NOMO-1 treated with dmso at 0.1 percent for 144 hours (cell line): Measurements from ENCODE around the gene TMEM88.
"Not testable (repeated sequence)": the region's sequence is repeated elsewhere in the genome, so short reads cannot be mapped to it uniquely, and the experiment has no call there.

Experiments used
- DNase-seq: peaks from one replicate; lab custom pipeline; 2025; ENCODE audit not compliant: unreplicated experiment; lab: John Stamatoyannopoulos, UW

The TMEM88 gene

DNA sequence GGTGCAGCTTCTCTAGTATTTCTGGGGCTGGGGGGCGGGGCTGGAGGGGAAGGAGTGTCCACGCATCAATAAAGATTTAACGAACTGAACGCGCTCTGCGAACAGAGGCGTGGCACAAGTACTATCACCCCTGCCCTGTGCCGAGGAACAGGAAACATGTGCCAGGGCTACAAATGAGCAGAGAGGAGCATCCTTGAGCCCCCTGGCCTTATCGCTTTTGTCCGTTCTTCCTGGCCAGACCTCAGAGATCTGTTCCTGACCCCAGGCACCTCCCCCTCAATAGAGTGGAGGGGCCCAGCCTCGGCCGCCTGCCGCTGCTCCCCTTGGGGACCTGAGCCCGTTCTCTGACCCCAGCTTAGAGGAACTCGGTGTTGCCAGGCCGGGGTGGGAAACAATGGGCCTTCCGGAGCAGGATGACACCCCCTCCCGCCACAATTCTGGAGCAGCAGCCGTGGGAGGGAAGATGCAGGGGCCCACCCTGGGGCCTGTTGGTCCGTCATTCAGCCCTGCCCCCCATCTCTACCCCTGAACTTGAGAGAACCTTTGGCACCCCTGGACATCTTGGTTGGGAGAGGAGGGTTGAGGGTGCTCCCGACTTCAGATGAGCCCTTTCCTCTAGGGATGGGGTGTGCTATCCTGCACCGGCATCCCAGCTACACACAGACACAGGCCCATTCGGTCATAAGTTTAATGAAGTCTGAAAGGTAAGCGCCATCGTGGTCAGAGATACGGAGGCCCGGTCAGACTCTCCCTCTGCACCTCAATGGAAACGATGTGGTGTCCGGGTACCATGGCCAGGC lies 1.3 kb downstream of the TMEM88 start:
- peak; percentile 57 for DNase-seq

DNA sequence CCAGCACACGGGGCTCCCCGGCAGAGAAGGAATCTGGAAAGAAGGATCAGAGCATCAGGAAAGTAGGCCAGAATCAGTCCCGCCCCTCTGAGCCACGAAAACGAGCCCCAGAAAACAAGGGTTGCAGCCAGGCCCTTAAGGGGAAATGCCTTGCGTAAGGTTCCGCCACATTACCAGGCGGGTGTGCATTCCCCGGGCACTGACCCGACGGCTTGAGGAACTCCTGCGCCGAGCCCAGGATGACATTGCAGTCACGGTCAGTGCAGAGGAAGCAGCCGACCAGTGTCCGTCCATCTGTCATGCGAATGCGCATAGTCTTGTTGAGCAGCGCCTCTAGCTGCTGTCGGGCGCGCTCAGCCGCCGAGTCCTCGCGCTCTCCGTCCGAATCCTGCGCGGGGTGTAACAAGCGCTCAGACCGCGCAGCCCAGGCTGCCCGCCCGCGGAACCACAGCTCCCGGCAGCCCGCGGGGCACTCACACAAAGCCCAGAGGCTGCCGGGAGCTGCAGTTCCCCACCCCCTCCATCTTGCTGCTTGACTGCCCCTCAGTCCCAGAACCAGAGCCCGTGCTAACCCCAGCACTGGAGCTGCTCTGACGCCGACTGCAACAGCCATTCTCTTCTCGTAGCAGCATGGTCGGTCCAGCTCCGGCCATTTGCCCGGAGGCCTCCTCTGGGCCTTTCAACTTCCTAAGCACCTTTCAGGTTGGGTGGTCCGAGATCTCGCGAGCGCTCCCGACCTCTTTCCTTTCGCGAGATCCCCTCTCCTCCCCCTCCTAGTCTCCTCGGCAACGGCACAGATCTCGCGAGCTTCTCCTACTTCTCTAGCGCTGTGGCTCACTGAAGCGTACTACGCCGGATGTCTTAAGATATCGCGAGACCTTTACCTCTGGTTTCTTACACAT lies 2.2 kb downstream of the TMEM88 start, which contains the start of gene NAA38:
Gene NAA38 (minus strand): TSS at position 749 of the 902 bp plus-strand sequence. CDS start 96 bp downstream, at position 653.
- peak; percentile 97 for DNase-seq

DNA sequence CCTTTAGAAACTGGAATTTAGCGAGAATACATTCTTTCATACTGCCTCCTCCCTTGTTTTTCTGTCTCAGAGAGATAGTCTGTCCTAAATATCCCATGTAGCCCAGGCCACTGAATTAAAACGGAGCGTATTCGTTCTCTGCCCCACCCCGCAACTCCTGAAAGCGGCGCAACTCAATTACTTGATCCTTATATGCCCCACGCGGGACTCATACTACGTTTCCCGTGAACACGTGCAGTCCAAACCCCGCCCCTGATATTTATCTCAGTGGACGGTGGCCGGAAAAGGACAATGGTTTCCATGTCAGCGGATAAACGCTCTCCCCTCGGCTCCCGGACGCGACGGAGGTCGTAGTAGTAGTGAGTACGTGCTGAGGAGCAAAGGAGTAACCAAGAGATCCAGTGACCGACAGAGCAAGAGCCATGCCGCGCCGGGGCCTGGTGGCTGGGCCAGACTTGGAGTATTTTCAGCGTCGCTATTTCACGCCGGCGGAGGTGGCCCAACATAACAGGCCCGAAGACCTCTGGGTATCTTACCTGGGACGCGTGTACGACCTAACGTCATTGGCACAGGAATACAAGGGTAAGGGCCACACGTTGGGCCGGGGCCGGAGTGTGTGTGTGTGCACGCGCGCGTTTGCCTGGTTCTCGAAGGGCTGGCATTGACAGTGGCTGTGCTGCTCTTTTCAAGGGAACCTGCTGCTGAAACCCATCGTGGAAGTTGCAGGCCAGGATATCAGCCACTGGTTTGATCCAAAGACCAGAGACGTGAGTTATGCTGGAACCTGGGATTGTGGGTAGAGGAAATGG lies 3.1 kb downstream of the TMEM88 start, which contains the start of gene CYB5D1:
Gene CYB5D1 (plus strand): TSS at position 291 of the 809 bp plus-strand sequence. CDS start 132 bp downstream, at position 423.
- DNase-seq = peak; percentile 86

DNA sequence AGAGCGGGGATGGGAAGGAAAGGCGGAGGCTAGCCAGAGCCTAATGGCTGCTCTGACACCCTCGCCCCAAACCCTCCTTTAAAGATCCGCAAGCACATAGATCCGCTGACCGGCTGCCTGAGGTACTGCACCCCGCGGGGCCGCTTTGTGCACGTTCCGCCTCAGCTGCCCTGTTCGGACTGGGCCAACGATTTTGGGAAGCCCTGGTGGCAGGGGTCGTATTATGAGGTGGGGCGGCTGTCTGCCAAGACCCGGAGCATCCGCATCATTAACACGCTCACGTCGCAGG lies 3.6 kb downstream of the TMEM88 start:
- DNase-seq = no peak

DNA sequence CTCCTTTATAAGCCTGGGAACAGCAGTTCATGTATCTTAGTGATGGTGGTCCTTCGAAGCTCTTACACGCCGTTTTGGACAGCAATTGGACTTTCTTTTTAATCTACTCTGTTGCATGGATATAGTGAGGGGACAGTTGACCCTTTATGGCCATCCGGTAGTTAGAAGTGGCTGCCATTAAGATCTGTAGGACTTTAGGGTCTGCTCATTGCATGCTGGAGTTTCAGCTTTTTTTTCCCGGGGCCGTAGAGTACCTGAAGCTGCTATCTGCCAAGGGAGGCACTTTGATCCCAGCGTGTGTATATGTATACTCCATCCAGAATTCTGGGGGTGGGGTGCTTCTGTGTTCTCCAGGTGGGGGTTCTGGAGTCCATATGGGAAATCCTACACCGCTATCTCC lies 4.2 kb downstream of the TMEM88 start:
- no peak for DNase-seq

DNA sequence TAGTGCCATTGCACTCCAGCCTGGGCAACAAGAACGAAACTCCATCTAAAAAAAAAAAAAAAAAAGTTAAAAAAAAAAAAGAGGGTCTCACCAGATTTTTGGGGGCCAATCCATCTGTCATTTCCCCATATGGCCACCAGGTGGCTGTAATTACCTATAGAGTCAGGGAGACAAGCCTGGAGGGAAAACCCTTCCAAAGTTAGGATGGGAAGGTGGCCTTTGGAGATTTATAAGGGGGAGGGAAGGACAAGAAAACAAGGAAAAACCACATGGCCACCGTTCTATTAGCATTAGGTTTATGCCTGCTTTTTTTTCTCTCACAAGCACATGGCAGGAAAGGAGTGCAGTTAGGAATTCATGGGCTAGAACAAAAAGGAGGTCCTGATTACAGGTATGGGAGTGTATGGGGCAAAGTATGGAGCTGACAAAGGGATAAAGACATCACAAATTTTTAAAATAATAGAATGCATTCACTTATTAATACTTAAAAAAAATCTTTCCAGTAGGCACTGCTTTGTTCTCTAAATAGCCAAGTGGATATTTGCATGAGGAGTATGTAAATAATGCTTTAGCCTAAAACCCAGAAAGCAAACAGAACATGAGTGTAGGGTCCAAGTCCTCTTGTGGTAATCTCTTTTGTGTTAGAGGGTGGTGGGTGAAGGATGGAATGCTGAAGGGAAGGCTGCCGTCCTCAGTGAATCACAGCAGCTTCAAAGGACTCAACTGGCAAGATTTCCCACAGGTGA lies 8.0 kb downstream of the TMEM88 start:
- no peak for DNase-seq

DNA sequence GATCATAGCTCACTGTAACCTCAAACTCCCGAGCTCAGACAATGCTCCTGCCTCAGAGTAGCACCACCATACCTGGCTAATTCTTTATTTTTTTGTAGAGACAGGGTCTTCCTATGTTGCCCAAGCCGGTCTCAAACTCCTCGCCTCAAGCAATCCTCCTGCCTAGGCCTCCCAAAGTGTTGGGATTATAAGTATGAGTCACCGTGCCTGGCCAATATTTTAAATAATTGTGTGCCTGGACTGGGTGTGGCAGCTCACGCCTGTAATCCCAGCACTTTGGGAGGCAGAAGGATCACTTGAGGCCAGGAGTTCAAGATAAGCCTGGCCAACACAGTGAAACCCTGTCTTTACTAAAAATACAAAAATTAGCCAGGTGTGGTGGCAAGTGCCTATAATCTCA lies 9.5 kb downstream of the TMEM88 start:
- DNase-seq = not testable (repeated sequence)

DNA sequence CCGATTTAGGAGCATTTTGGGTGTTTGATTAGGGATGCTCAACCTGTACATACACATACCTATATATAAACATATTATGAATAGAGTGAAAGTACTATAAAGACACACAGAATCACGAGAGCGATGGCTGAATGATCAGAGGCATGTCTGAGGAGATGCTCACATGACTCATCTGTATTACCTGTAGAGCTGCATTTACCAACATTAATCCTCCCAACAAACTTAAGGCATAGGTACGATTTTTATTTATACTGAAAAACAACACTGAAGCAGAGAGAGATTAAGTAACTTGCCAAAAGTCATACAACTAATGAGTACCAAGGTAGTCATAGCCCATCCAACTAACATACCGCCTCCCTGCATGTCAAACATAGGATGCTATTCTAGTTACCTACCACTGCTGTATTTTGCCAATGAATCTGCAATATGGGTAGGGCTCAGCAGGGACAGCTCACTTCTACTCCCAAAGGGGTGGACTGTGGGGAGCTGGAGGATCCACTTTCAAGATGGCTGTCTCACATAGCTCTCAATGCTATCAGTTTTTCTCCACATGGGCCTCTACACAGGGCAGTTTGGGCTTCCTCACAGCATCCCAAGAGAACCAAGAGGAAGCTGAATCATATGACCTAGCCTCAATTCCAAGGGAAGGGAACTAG lies 10.3 kb downstream of the TMEM88 start:
- DNase-seq = no peak

DNA sequence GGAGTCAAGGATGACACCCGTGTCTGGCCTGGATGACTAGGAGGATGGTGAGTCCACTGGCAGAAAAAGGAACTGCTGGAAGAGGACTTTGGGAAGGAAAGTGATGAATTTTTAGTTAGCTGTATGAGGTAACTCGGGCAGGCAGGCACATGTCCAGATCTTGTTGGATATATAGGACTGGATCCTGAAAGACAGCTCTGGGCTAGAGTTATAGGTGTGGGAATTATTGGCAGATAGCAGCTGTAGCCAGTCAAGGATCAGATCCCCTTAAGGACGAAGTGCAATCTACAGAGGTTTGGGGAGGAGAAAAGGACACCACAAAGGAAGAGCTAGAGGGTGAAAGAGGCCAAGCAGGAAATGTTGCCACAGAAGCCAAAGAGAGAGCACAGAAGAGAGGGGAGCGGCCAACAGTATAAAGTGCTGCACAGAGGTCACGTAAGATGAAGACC lies 13.0 kb downstream of the TMEM88 start:
- DNase-seq = peak; percentile 61

DNA sequence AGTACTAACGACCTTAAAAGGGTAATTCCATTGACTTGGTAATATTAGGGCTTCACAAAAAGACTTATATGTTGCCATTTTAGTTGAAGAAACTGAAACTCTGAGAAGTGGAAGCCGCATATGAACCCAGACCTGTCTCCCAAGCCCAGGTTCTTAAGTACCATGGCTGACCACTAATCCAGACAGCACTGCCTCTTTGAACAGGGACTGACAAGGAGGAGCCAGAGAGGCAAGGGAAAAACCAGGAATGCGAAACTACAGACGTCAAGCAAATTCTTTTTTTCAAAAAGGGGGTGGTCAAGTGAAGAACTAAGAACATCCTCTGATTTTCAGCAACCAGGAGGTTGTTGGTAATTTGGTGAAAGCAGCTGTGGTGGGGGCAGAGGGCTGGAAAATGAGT lies 18.2 kb downstream of the TMEM88 start:
- no peak for DNase-seq

DNA sequence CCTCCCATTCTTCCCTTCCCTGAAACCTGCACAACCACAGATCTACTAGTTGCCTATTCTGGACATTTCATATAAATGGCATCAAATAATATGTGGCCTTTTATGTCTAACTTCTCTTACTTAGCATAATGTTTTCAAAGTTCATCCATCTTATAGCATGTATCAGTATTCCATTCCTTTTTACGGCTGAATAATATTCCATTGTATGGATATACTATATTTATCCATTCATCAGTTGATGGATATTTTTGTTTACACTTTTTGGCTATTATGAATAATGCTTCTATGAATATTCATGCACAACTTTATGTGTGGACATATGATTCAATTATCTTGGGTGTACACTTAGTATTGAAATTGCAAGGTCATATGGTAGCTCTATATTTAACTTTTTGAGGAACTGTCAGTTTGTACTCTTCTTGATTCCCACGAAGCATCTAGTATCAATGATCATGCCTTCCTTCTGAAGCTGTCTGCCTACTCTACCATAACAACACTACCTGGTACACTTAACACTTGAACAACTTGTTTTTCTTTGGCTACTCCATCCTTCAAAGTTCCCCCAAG lies 21.0 kb downstream of the TMEM88 start:
- DNase-seq = no peak

DNA sequence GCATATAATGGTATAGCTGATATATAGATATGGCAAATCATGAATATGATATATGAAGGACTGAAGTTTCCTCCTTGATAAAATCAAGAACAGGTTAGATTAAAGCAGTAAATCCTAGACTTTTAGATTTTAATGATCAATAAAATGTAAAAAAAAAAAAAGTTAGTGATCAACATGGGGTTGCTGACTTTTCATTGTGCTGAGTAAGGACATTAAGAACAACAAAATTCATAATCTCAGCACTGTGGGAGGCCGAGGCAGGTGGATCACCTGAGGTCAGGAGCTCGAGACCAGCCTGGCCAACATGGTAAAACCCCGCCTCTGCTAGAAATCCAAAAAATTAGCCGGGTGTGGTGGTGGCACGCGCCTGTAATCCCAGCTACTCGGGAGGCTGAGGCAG lies 23.4 kb downstream of the TMEM88 start:
- no peak for DNase-seq

DNA sequence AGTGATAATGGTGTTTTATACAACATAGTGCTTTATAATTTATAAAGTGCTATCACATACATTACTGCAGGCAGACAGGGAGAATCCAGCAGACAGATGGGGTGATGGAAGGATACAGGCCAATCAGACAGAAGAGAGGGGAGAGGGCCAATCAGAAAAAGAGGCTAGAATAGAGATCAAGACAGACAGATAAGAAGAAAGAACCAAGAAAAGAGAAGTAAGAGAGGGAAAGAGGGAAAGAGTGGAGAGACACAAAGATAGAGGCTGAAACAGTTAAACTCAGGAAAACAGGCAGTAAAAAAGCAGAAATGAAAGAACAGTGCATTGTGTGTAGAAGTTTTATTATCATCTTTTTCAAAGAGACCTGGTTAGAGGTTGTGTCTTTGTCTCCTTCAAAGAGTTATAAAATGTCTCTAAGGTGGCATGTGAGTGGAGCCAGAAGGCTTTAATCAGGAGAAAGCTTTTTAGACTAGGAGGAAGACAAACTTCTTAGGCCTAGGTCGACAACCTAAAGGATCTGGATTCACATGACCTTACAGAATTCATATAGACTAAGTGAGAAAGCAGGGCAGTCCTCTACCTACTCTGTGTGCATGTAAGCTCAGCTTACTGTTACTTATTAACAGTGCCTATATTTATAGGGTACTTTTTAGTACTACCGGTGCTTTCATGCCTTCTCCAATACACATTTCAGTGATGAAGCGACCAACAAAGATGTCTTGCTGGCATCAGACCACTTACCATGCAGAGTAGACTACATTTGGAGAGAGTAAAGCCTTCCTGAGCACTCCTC lies 25.4 kb downstream of the TMEM88 start:
- DNase-seq = peak; percentile 33

DNA sequence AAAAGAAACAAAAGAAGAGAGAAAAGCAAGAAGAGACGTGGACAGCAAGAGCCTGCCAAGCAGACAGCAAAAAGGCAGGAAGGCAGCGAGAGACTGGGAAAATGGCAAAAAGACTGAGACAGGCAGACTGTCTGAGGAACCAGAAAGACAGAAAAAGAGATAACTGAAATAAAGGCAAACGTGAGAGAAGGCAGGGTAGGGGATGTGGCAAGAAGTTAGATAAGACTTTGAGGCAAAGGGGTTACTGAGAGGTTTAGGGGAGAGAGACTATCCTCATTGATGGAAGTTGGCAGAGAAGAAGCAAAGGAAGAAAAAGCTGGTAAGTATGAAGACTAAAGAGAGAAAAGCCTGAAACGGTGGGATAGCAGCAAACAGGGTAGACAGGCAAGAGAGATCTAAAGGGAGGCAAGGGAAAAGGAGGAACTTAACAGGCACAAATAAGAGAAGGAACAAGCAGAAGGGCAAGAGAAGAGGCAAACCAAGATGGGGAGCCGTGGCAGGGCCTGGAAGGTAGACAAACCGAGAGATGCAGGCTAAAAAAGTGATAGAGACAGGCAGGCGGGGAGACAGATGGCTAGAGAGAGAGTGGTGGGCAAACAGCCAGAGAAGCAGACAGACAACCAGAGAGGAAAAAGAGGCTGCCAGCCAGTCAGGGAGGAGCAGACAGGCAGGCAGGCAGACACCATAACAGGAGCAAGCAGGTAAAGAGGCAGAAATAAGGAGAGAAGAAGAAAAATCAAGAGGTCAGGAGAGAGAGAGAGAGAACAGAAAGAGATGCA lies 26.6 kb downstream of the TMEM88 start:
- peak; percentile 29 for DNase-seq

DNA sequence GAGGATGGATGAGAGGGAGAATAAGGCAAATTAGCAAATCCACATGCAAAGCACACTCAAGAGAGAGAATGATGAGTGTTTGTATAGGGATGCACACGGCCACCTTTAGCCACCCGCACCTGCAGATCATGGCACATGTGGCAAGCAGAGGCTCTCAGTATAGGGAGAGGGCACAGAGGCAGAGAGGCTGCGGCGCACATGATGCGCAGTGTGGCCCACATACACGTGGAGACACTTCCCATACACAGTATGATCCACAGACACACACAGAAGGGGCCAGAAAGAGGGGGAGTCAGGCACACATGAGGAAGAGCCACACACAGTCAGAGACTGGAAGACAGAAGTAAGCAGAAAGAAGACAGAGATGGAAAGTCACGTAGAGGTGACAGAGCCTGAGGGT lies 27.2 kb downstream of the TMEM88 start:
- DNase-seq = no peak

DNA sequence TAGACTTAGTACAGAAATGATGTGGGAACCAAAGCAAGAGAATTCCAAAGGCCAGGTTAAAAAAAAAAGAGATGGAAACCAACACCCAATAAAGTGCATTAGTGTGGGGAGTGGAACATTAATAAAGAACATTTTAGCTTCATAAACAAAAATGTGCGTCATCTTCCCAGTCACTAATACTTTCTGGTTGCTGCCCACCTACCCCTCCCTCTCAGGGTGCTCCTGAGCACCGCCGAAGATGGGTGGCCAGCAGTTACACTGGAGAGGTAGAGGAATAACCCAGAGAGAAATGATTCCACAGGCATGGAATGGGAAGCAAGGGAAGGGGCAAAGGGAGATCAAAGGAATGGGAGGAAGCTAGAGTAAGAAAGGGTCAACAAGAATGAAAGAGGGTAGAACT lies 27.8 kb downstream of the TMEM88 start:
- DNase-seq = no peak

DNA sequence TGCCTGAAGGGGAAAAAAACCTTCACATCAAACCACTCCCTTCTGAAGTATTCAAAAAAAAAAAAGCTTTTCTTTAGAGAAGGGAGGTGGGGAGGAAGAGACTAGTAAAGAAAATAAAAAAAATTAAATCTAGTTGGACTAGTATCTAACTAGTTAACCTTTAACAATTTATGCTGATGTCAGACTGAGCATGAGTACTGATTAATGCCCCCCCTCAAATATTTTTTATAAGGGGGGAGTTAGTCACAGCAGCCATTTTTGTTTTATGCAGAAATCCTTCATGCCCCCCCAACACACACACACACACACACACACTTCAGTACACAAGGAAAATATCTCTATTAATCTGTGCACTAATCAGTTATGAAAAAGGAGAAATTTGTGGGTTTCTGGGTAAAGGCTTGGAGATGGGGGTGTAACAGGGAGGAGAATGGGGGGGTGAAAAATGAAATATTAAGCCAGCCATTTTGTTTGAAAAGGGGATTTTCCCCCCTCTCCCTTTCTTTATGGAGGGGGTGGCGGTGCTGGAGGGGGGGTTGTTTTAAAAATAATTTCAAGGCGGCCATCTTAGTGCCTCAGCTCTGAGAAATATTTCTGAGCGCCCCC lies 29.0 kb downstream of the TMEM88 start:
- DNase-seq = no peak
